ENCODE measurements around the gene GMPR.

- TF ChIP-seq, protein P1, sequence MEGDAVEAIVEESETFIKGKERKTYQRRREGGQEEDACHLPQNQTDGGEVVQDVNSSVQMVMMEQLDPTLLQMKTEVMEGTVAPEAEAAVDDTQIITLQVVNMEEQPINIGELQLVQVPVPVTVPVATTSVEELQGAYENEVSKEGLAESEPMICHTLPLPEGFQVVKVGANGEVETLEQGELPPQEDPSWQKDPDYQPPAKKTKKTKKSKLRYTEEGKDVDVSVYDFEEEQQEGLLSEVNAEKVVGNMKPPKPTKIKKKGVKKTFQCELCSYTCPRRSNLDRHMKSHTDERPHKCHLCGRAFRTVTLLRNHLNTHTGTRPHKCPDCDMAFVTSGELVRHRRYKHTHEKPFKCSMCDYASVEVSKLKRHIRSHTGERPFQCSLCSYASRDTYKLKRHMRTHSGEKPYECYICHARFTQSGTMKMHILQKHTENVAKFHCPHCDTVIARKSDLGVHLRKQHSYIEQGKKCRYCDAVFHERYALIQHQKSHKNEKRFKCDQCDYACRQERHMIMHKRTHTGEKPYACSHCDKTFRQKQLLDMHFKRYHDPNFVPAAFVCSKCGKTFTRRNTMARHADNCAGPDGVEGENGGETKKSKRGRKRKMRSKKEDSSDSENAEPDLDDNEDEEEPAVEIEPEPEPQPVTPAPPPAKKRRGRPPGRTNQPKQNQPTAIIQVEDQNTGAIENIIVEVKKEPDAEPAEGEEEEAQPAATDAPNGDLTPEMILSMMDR (IDR thresholded peaks at IDR 0.05) = no peak
- TF ChIP-seq POLR2A (IDR thresholded peaks at IDR 0.05) = no peak
- no peak for TF ChIP-seq POLR2AphosphoS5 (IDR thresholded peaks at IDR 0.05)
These were observed 31.9 kb downstream of the GMPR start for GRCh38 chr6:16270178-16270794.
